ENCODE measurements around the gene NEGR1.

DNA sequence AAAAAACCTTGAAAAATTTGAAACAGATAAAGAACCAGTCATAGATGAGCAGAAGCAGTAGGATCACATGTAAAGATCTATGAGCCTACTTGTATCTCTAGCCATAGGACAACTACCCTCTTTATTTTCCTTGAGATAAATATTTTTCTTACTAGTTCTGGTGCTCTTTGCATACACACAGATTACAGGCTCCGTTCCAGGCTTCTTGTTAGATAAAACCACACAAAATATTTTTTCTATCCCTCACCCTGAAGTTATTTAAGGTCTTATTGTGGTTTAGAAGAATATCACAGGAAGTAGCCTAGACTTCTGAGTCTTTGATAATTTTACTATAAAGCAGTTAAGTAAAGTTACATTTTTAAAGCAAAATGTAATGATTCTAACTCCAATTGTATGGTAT lies 512.2 kb downstream of the NEGR1 start:
- no peak for TF ChIP-seq CTCF (IDR thresholded peaks at IDR 0.05)
- TF ChIP-seq POLR2A (IDR thresholded peaks at IDR 0.05): no peak
